ENCODE data around the gene KHDC4. TPM values are rescaled to one million over a fixed set of nuclear protein-coding genes. Genes with fewer than 3 reads are reported as not detected.

Gene KHDC4
- polyA plus RNA-seq, 1 of the 3 experiments (the other 2 are of a cell fraction) = 43.1 TPM

GRCh38 chr1:155978325-155978972 lies 44.2 kb upstream of the KHDC4 start, which contains the start of gene ARHGEF2 (continued):
- TF ChIP-seq CTCF (IDR thresholded peaks at IDR 0.05) (peak; percentile 52), REST (IDR thresholded peaks at IDR 0.05; ENCODE audit: low read depth, low read length) (no peak), NFIC (IDR thresholded peaks at IDR 0.05; ENCODE audit: borderline replicate concordance) (no peak), TEAD4 (IDR thresholded peaks at IDR 0.05; ENCODE audit: borderline replicate concordance, insufficient read depth) (0 out of 2 replicates have a peak, but pooled peaks have one; percentile 16)

GRCh38 chr1:155977690-155978324 lies 43.6 kb upstream of the KHDC4 start:
- H4K20me1 ChIP-seq (ENCODE audit: insufficient read depth) = peaks cover 42% of the 10 kb centered on the region
- peak; percentile 89 for DNase-seq
- H3K4me1 ChIP-seq (ENCODE audit: control insufficient read depth in 1 of 2, insufficient read depth in 2 of 2, low read depth in 1 of 2, low read length in 1 of 2) = peaks cover 42 to 54% of the 10 kb centered on the region in 2 experiments
- TF ChIP-seq TCF12 (IDR thresholded peaks at IDR 0.05) (no peak), MXI1 (IDR thresholded peaks at IDR 0.05; ENCODE audit: low read depth, low read length) (0 out of 2 replicates have a peak, but pooled peaks have one; percentile 15)
- peak overlapping the region; percentile 87 to 93 for H3K27ac ChIP-seq (ENCODE audit: low read depth in 2 of 2, low read length in 1 of 2)
- H3K9ac ChIP-seq = peak overlapping the region; percentile 96
- no peaks in the 10 kb centered on the region for H3K27me3 ChIP-seq (ENCODE audit: insufficient read depth)
- H3K9me2 ChIP-seq = no peaks in the 10 kb centered on the region
- peak overlapping the region; percentile 88 for H3K4me2 ChIP-seq
- H3K4me3 ChIP-seq (ENCODE audit: low read depth in 2 of 2, low read length in 1 of 2) = peak overlapping the region; percentile 88 to 91
- peaks cover 0 to 3% of the 10 kb centered on the region in 2 experiments for H3K36me3 ChIP-seq (replicated peaks in 1 of 2; ENCODE audit: control insufficient read depth in 1 of 2, insufficient read depth in 2 of 2, low read length in 1 of 2)
- no peaks in the 10 kb centered on the region for H3K9me3 ChIP-seq
- CTCF ChIA-PET = interaction anchor here (0.8 to 4.2 kb wide), 15 partner anchors 8 to 118 kb away, joined by 3 to 44 read pairs (median 4); partner anchors contain the start of genes KHDC4 and SSR2
- POLR2A ChIA-PET = interaction anchor here (0.6 to 2.5 kb wide), 8 partner anchors 9 to 291 kb away, joined by 3 to 12 read pairs (median 4); partner anchors contain the start of gene KHDC4
- no peak overlapping the region for H2AFZ ChIP-seq (ENCODE audit: low read depth)
- H3K79me2 ChIP-seq (ENCODE audit: insufficient read depth) = peaks cover 97% of the 10 kb centered on the region
- WGBS (ENCODE audit: low lambda C conversion rate) = 2% methylated on average over 26 of the region's 52 CpGs
- H3F3A ChIP-seq (replicated peaks; ENCODE audit: insufficient read depth) = peaks cover 27% of the 10 kb centered on the region
